ENCODE measurements around the gene VCX3B. TPM values are rescaled to one million over a fixed set of nuclear protein-coding genes. Genes with fewer than 3 reads are reported as not detected.
"Not testable (repeated sequence)": the region's sequence is repeated elsewhere in the genome, so short reads cannot be mapped to it uniquely, and the experiment has no call there.

VCX3B gene
- total and polyA plus RNA-seq, 10 donors: 0.08 to 0.22 TPM; not detected in 8

DNA sequence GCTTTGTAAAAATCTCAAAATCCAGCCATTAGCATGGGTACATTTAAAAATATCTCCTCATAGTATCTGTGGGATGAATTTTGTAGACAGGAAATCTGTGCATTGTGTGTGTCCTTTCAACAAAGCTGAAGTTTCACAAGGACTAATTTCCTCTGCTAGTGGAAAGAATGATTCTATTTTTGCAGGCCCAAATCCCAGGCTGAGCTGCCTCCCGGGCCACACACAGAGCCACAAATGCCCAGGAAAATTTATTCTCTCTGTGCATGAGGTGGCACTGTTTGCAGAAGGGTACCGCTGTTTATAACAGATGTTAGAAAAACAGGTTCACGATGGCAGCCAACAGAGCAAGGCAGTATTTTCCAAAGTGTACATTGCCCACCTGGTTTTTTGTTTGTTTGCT lies 11.0 kb upstream of the VCX3B start:
- 31 to 60% (median 35%) methylated on average over 3 of the region's 3 CpGs for WGBS, 5 donors
- Histone ChIP-seq H3K4me1 (no peaks in the 10 kb centered on the region), H3K9me3 (peaks cover 0 to 4% (median 0%) of the 10 kb centered on the region in 8 donors), H3K27me3 (replicated peaks in 1 of 7) (no peaks in the 10 kb centered on the region), H3K36me3 (no peaks in the 10 kb centered on the region), H3K27ac (no peak overlapping the region), H3K4me3 (no peak overlapping the region)
- no peak for DNase-seq
- no peak for TF ChIP-seq POLR2A (IDR thresholded peaks at IDR 0.05)
- TF ChIP-seq POLR2AphosphoS5 (IDR thresholded peaks at IDR 0.05): no peak
- TF ChIP-seq, protein P1, sequence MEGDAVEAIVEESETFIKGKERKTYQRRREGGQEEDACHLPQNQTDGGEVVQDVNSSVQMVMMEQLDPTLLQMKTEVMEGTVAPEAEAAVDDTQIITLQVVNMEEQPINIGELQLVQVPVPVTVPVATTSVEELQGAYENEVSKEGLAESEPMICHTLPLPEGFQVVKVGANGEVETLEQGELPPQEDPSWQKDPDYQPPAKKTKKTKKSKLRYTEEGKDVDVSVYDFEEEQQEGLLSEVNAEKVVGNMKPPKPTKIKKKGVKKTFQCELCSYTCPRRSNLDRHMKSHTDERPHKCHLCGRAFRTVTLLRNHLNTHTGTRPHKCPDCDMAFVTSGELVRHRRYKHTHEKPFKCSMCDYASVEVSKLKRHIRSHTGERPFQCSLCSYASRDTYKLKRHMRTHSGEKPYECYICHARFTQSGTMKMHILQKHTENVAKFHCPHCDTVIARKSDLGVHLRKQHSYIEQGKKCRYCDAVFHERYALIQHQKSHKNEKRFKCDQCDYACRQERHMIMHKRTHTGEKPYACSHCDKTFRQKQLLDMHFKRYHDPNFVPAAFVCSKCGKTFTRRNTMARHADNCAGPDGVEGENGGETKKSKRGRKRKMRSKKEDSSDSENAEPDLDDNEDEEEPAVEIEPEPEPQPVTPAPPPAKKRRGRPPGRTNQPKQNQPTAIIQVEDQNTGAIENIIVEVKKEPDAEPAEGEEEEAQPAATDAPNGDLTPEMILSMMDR (IDR thresholded peaks at IDR 0.05 in 8 of 11, conservative IDR thresholded peaks at IDR 0.05 in 3 of 11): no peak
- intact Hi-C loops (cut with DNase I; ENCODE audit: low total_unique reads): no loop called here

GRCh38 chrX:8455557-8455956 lies 9.1 kb upstream of the VCX3B start:
- no peak for DNase-seq
- TF ChIP-seq, protein P1 (IDR thresholded peaks at IDR 0.05 in 8 of 11, conservative IDR thresholded peaks at IDR 0.05 in 3 of 11): no peak
- intact Hi-C loops (cut with DNase I; ENCODE audit: low total_unique reads): no loop called here
- Histone ChIP-seq H3K36me3 (no peaks in the 10 kb centered on the region), H3K9me3 (peaks cover 0 to 10% (median 0%) of the 10 kb centered on the region in 8 donors), H3K27me3 (replicated peaks in 1 of 7) (no peaks in the 10 kb centered on the region), H3K4me3 (no peak overlapping the region), H3K27ac (no peak overlapping the region), H3K4me1 (no peaks in the 10 kb centered on the region)
- WGBS, 5 donors: 80 to 94% (median 85%) methylated on average over 4 of the region's 4 CpGs

DNA sequence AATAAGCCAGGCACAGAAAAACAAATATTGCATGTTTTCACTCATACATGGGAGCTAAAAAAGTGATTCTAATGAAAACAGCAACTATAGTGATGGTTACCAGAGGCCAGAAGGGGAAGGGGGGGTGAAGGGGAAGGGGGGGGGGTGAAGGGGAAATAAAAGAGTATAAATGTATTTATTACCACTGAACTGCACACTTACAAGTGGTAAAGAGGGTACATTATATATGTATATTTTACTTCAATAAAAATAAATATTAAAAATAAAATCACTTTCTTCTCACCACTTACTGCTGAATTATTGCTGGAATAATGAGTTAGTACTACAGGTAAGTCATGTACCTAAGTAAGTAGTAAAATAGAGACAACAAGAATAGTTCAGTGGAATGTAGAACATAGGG lies 2.1 kb upstream of the VCX3B start:
- peaks cover 0 to 10% (median 0%) of the 10 kb centered on the region in 8 donors for H3K9me3 ChIP-seq
- no peak overlapping the region for H3K4me3 ChIP-seq
- intact Hi-C loops (cut with DNase I; ENCODE audit: low total_unique reads): no loop called here
- H3K27me3 ChIP-seq (replicated peaks in 1 of 7): no peaks in the 10 kb centered on the region
- TF ChIP-seq, protein P1 (IDR thresholded peaks at IDR 0.05 in 8 of 11, conservative IDR thresholded peaks at IDR 0.05 in 3 of 11): no peak
- no peak for TF ChIP-seq POLR2A (IDR thresholded peaks at IDR 0.05)
- DNase-seq: no peak
- no peaks in the 10 kb centered on the region for H3K36me3 ChIP-seq
- no peaks in the 10 kb centered on the region for H3K4me1 ChIP-seq
- no peak overlapping the region for H3K27ac ChIP-seq

- intact Hi-C loops (cut with DNase I; ENCODE audit: low total_unique reads): no loop called here
- DNase-seq: no peak
- Histone ChIP-seq H3K36me3 (no peaks in the 10 kb centered on the region), H3K4me3 (no peak overlapping the region), H3K4me1 (no peaks in the 10 kb centered on the region), H3K27me3 (replicated peaks in 1 of 7) (no peaks in the 10 kb centered on the region), H3K9me3 (no peaks in the 10 kb centered on the region), H3K27ac (no peak overlapping the region)
- TF ChIP-seq, protein P1 (IDR thresholded peaks at IDR 0.05 in 8 of 11, conservative IDR thresholded peaks at IDR 0.05 in 3 of 11): no peak
- TF ChIP-seq POLR2AphosphoS5 (IDR thresholded peaks at IDR 0.05): no peak
- no peak for TF ChIP-seq POLR2A (IDR thresholded peaks at IDR 0.05)
- 60 to 78% (median 77%) methylated on average over 8 of the region's 8 CpGs for WGBS, 5 donors
These were observed 19.8 kb downstream of the VCX3B start for GRCh38 chrX:8484360-8484949.

DNA sequence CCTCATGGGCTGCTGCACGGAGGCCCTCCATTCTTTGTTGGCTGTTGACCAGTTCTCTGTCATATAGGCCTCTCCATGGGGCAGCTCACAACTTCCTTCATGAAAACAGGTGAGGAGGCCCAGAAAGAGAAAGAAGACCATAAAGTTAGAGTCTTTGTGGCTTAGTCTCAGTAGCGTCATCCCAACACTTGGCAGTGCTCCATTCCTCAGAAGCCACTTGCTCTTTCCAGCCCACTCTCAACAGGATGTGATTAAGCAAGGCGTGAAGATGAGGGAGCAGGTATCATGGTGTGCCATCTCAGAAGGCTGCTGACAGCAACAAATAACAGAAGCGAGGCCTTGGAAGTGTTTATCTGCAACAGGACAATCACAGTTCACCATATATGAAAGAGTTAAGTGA lies 30.4 kb downstream of the VCX3B start:
- intact Hi-C loops (cut with DNase I; ENCODE audit: low total_unique reads); H3K4me3 ChIP-seq; H3K9me3 ChIP-seq; DNase-seq; H3K27ac ChIP-seq; H3K27me3 ChIP-seq (replicated peaks in 1 of 7); H3K36me3 ChIP-seq; H3K4me1 ChIP-seq: not testable (repeated sequence)
- WGBS, 5 donors: 75 to 80% (median 80%) methylated on average over 4 of the region's 4 CpGs

Data from spleen (tissue), 11 donors.